Measurements from ENCODE around the gene SKAP2. TPM values are rescaled to one million over a fixed set of nuclear protein-coding genes. Genes with fewer than 3 reads are reported as not detected.

Gene SKAP2
- total RNA-seq, 1 experiment from 2014 or later: 3.2 TPM

DNA sequence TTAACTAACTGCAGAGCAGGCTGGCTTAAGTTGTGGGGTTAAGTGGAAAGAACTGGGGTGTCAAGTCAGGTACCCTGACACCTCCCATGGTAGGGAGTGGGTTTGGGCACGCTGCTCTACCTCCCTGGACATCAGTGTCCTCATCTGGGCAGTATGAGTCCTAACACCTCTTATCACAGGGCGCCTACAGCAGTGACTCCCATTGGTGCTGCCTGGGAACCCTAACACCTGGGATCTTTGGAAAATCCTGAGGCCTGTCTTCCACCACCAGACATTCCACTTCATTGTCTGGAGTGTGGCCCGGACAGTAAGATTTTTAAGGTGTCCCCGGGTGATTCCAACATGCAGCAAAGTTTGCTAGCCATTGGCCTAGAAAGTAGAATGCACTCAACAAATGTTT, 239.1 kb downstream of the SKAP2 start:
- H3K27ac Mint-ChIP-seq: no peak overlapping the region
- no peak overlapping the region for H3K4me3 Mint-ChIP-seq

More for the DNA sequence above, 239.1 kb downstream of the SKAP2 start:
- TF ChIP-seq CTCF (conservative IDR thresholded peaks at IDR 0.05): no peak
- Histone ChIP-seq H3K9ac (ENCODE audit: extremely low read depth, insufficient read length, low read length) (no peak overlapping the region), H3K27me3 (ENCODE audit: insufficient read depth, low read length) (no peaks in the 10 kb centered on the region), H2BK120ac (ENCODE audit: low read depth, low read length, poor library complexity, severe bottlenecking) (no peak overlapping the region), H3K79me1 (ENCODE audit: insufficient read depth, low read depth, low read length, poor library complexity, severe bottlenecking) (no peaks in the 10 kb centered on the region), H3K14ac (ENCODE audit: insufficient read depth, low read length) (no peak overlapping the region), H3K4ac (ENCODE audit: low read depth, low read length) (no peak overlapping the region), H2BK12ac (ENCODE audit: insufficient read length, low read depth, low read length) (no peak overlapping the region), H2BK5ac (ENCODE audit: insufficient read length, low read length) (no peak overlapping the region), H3K9me3 (ENCODE audit: control insufficient read depth, low read depth, low read length) (no peaks in the 10 kb centered on the region), H2BK20ac (ENCODE audit: low read depth, low read length, poor library complexity, severe bottlenecking) (no peak overlapping the region), H3K4me1 (ENCODE audit: insufficient read depth, low read length) (peaks cover 3% of the 10 kb centered on the region; the same call in 1 of the 2 replicates), H4K20me1 (ENCODE audit: control insufficient read depth, insufficient read depth, insufficient read length) (no peaks in the 10 kb centered on the region), H2BK15ac (ENCODE audit: low read depth, low read length) (no peak overlapping the region), H3K4me2 (ENCODE audit: insufficient read depth, insufficient read length, low read length) (no peak overlapping the region), H3K18ac (ENCODE audit: insufficient read length, low read depth, low read length) (no peak overlapping the region), H3K23ac (ENCODE audit: insufficient read length, low read depth, low read length) (no peak overlapping the region), H2AFZ (ENCODE audit: low read length) (no peak overlapping the region), H4K91ac (ENCODE audit: insufficient read length, low read depth, low read length) (no peak overlapping the region), H3K79me2 (ENCODE audit: insufficient read depth, low read length) (no peaks in the 10 kb centered on the region), H3K56ac (ENCODE audit: insufficient read length, low read depth, low read length) (no peak overlapping the region), H3K23me2 (ENCODE audit: insufficient read length, low read depth, low read length, poor library complexity, severe bottlenecking) (no peaks in the 10 kb centered on the region), H4K5ac (ENCODE audit: insufficient read length, low read depth, low read length) (no peak overlapping the region), H2AK5ac (ENCODE audit: insufficient read length, low read length) (no peak overlapping the region), H3K27ac (ENCODE audit: insufficient read length, low read depth, low read length) (no peak overlapping the region), H4K8ac (replicated peaks; ENCODE audit: insufficient read length, low read depth, low read length) (no peak overlapping the region), H3T11ph (ENCODE audit: low read length) (no peak overlapping the region)
- Mint-ChIP-seq H3K27me3 (ENCODE audit: low read depth) (peaks cover 2% of the 10 kb centered on the region; the same call in 1 of the 2 replicates), H3K9me3 (no peaks in the 10 kb centered on the region), H3K4me1 (peaks cover 0 to 7% of the 10 kb centered on the region in 2 experiments; a peak in 2 of 4 replicates), H3K36me3 (ENCODE audit: insufficient read depth in 1 of 3, low read depth in 3 of 3) (no peaks in the 10 kb centered on the region)
- WGBS (ENCODE audit: extremely low coverage, insufficient read length, low lambda C conversion rate): no CpG with 5 or more reads among the region's 4 CpGs
- DNase-seq: no peak

Measured in H9 (cell line).